Thoracic aorta (tissue), 2 donors: ENCODE measurements around the gene RRM1. TPM values are rescaled to one million over a fixed set of nuclear protein-coding genes. Genes with fewer than 3 reads are reported as not detected.

ENCODE experiments used
- ATAC-seq: fragments of 150-250 bp; one replicate; pipeline ENCODE4 v1.8.0; 2017; ENCODE audit warnings: low read depth; ENCODE audit not compliant: insufficient number of reproducible peaks, low FRiP score
- DNase-seq: peaks from one replicate; pipeline ENCODE4 v3.0.0-alpha.2; 2020; ENCODE audit warnings: low spot score
- H3K27ac ChIP-seq, 2 donors: fragments of 200-600 bp; sonication (generic); 1 replicate in 1 of 2; 2 replicates in 1 of 2; pipeline ENCODE4 v1.5.1; 2016; ENCODE audit warnings: mild to moderate bottlenecking in 2 of 2, moderate library complexity in 2 of 2
- H3K27me3 ChIP-seq: fragments of 200-600 bp; sonication (generic); replicated peaks from 2 replicates; pipeline ENCODE4 v1.6.0; 2016; ENCODE audit warnings: mild to moderate bottlenecking; ENCODE audit not compliant: insufficient read depth
- H3K36me3 ChIP-seq: fragments of 200-600 bp; sonication (generic); one replicate; pipeline ENCODE4 v1.5.1; 2016
- H3K4me1 ChIP-seq, 2 donors: fragments of 200-600 bp; sonication (generic); 1 replicate in 1 of 2; 2 replicates in 1 of 2; pipeline versions ENCODE4 v1.5.1 to v1.6.0; 2016; ENCODE audit warnings: low read depth in 2 of 2, mild to moderate bottlenecking in 1 of 2; ENCODE audit not compliant: control insufficient read depth in 1 of 2
- H3K4me3 ChIP-seq: fragments of 200-600 bp; sonication (generic); 2 replicates; pipeline ENCODE4 v1.5.1; 2016; ENCODE audit warnings: mild to moderate bottlenecking
- H3K9me3 ChIP-seq: fragments of 200-600 bp; sonication (generic); 2 replicates; pipeline ENCODE4 v1.5.1; 2016
- total RNA-seq, 2 donors: library from RNA; depleted of rRNA; stranded (reverse); fragments of >200 nt; gene quantifications; one replicate each; pipeline versions ENCODE4 v1.1.0 to v1.2.3, GENCODE V29; 2016
- TF ChIP-seq, protein P1 (sequence below): fragments of 200-600 bp; sonication (generic); IDR thresholded peaks from one replicate; pipeline ENCODE4 v1.5.1; 2019; ENCODE audit warnings: antibody characterized with exemption

Gene RRM1
- total RNA-seq, 2 donors from 2014 or later: 43.3 to 55.1 TPM

- Histone ChIP-seq H3K4me1 (peaks cover 0 to 6% of the 10 kb centered on the region in 2 donors), H3K27me3 (no peaks in the 10 kb centered on the region), H3K9me3 (no peaks in the 10 kb centered on the region), H3K4me3 (no peak overlapping the region), H3K27ac (no peak overlapping the region), H3K36me3 (no peaks in the 10 kb centered on the region)
- TF ChIP-seq, protein P1, sequence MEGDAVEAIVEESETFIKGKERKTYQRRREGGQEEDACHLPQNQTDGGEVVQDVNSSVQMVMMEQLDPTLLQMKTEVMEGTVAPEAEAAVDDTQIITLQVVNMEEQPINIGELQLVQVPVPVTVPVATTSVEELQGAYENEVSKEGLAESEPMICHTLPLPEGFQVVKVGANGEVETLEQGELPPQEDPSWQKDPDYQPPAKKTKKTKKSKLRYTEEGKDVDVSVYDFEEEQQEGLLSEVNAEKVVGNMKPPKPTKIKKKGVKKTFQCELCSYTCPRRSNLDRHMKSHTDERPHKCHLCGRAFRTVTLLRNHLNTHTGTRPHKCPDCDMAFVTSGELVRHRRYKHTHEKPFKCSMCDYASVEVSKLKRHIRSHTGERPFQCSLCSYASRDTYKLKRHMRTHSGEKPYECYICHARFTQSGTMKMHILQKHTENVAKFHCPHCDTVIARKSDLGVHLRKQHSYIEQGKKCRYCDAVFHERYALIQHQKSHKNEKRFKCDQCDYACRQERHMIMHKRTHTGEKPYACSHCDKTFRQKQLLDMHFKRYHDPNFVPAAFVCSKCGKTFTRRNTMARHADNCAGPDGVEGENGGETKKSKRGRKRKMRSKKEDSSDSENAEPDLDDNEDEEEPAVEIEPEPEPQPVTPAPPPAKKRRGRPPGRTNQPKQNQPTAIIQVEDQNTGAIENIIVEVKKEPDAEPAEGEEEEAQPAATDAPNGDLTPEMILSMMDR: no peak
- DNase-seq: no peak
- no peak for ATAC-seq
Observed at GRCh38 chr11:4184163-4184916, 89.7 kb downstream of the RRM1 start.

DNA sequence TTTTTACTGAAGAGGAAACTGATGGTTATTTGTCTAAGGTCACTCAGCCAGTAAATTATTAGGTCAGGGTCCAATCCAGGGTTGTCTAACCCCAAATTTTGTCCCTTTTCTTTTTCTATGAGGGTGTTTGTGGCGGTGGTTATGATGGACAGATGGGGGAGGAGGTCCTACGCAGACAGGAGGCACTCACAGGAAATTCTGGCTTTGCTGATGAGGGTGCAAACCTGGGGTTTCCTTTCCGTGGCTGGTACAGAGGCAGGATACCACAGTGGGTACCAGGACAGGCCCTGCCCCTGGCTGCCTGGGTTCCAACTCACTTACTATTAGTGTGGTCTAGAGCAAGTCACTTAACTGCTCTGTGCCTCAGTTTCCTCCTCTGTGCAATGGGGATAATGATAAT lies 91.0 kb downstream of the RRM1 start:
- Histone ChIP-seq H3K36me3 (no peaks in the 10 kb centered on the region), H3K27ac (no peak overlapping the region), H3K4me1 (peaks cover 0 to 12% of the 10 kb centered on the region in 2 donors), H3K27me3 (no peaks in the 10 kb centered on the region), H3K9me3 (no peaks in the 10 kb centered on the region), H3K4me3 (no peak overlapping the region)
- no peak for DNase-seq
- no peak for ATAC-seq
- TF ChIP-seq, protein P1: no peak

- Histone ChIP-seq H3K27me3 (no peaks in the 10 kb centered on the region), H3K9me3 (no peaks in the 10 kb centered on the region), H3K27ac (no peak overlapping the region), H3K36me3 (no peaks in the 10 kb centered on the region), H3K4me1 (peaks cover 0 to 20% of the 10 kb centered on the region in 2 donors), H3K4me3 (peak overlapping the region; percentile 77)
- ATAC-seq: no peak
- no peak for DNase-seq
- TF ChIP-seq, protein P1: no peak
Observed at GRCh38 chr11:4186464-4187054, 92.0 kb downstream of the RRM1 start.

- ATAC-seq: peak; percentile 82
- no peak overlapping the region for H3K27ac ChIP-seq
Observed at GRCh38 chr11:4187055-4187988, 92.7 kb downstream of the RRM1 start.

More at GRCh38 chr11:4187055-4187988, 92.7 kb downstream of the RRM1 start:
- H3K4me1 ChIP-seq: peaks cover 0 to 20% of the 10 kb centered on the region in 2 donors
- peak; percentile 73 for DNase-seq
- H3K9me3 ChIP-seq: no peaks in the 10 kb centered on the region
- TF ChIP-seq, protein P1: peak; percentile 96
- H3K4me3 ChIP-seq: peak overlapping the region; percentile 77
- H3K27me3 ChIP-seq: no peaks in the 10 kb centered on the region
- no peaks in the 10 kb centered on the region for H3K36me3 ChIP-seq

Other genes with a start within 250 kb of the RRM1 start
- 10 to 100 TPM; 53.8 to 63.0 TPM for gene STIM1, start 239.1 kb upstream of the RRM1 start, total RNA-seq